ENCODE results near the gene DTNBP1.

- TF ChIP-seq CEBPB (IDR thresholded peaks at IDR 0.05) = no peak
- TF ChIP-seq CTCF (IDR thresholded peaks at IDR 0.05) = no peak
- TF ChIP-seq RAD21 (conservative IDR thresholded peaks at IDR 0.05 in 1 of 2, IDR thresholded peaks at IDR 0.05 in 1 of 2) = no peak
- TF ChIP-seq BHLHE40 (IDR thresholded peaks at IDR 0.05; ENCODE audit: low read depth, low read length) = no peak
- no peak for TF ChIP-seq MAZ (IDR thresholded peaks at IDR 0.05; ENCODE audit: borderline replicate concordance, low read depth, low read length)
- no peak for TF ChIP-seq REST (IDR thresholded peaks at IDR 0.05)
Observed at GRCh38 chr6:15575357-15576033, 87.3 kb downstream of the DTNBP1 start.
